GM19452 (cell line): ENCODE data around the gene RAPGEFL1.
"Not testable (repeated sequence)": the region's sequence is repeated elsewhere in the genome, so short reads cannot be mapped to it uniquely, and the experiment has no call there.

ENCODE experiments used
- ATAC-seq: cut with Tn5 transposase; IDR thresholded peaks from one replicate; pipeline ENCODE4 v1.9.1; 2021; ENCODE audit not compliant: unreplicated experiment

Gene RAPGEFL1, protein sequence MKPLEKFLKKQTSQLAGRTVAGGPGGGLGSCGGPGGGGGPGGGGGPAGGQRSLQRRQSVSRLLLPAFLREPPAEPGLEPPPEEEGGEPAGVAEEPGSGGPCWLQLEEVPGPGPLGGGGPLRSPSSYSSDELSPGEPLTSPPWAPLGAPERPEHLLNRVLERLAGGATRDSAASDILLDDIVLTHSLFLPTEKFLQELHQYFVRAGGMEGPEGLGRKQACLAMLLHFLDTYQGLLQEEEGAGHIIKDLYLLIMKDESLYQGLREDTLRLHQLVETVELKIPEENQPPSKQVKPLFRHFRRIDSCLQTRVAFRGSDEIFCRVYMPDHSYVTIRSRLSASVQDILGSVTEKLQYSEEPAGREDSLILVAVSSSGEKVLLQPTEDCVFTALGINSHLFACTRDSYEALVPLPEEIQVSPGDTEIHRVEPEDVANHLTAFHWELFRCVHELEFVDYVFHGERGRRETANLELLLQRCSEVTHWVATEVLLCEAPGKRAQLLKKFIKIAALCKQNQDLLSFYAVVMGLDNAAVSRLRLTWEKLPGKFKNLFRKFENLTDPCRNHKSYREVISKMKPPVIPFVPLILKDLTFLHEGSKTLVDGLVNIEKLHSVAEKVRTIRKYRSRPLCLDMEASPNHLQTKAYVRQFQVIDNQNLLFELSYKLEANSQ

DNA sequence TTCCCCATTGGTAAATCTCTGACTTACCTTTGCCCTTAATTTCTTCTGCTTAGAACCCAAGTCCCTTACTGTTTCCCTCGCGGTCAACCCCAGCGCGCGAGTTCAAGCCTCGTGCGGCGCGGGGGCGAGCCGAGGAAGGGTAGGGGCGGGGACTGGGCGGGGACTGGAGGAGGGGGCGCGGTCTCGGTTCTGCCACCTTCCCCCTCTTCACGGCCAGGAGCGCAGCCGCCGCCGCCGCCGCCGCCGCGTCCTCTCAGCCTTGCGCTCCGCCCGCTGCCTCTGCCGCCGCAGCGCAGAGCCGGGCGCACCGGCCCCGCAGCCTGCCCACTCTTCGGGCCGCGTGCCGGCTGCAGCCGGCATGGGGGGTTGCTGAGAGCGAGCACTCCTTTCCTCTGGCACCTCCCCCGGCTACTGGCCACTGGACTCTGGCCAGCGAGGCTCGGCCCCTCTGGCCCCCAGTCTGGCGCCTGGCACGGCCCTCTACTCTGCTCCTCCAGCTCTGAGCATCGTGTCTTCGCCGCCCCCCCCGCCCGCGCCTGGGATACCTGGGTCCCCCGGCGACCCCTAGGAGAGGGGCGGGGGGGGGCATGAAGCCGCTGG, at the start of gene RAPGEFL1:
TSS of gene RAPGEFL1 (plus strand) at position 196 of the 600 bp plus-strand sequence. CDS start at position 588, 392 bp downstream.
- ATAC-seq = peak; percentile 60

DNA sequence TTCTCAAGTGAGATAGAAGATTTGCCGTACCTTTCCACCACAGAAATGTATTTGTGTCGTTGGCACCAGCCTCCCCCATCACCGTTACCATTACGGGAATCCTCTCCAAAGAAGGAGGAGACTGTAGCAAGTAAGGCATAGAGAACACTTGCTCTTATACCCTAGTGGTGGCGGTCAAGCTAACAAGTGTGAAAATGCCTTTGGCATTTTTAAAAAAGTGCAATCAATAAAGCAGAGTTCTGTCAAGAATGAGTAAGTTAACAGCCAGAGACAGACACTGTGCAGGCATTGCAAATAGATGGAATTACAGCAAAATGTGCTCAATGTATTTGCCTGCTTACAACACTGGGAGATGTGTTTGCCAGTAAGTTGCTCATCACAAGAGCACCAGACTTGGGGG, 47.8 kb upstream of the RAPGEFL1 start:
- ATAC-seq = no peak

DNA sequence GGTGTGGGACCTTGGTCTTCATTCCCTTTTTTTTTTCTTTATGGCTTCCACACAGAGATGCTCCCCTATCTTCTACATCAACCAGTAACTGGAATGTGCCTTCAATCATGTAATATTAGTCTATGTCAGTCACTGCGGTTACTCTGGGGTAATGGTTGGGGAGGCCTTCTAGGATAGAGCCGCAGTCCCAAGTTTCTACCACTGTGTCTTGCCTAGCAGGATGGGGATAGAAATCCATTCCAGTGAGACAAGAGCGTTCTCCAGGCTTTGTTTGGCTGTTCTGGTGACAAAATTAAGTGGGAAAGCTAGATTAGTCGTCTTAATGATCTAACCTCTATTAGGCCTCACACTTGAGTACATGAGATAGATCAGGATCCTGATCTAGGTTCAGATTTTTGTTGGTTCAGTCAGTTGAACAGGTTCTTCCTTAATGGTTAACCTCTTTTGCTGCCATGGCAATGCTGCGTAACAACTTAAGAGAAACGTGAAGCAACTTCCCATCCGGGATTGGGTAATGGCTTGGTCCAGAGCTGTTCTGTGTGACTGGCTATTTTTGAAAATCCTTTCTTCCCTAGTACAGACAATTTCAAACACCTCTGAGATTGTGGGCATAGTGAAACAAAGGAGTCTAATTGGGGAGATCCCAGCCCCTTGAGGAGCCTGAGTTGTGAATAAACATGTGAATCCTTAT, 46.8 kb upstream of the RAPGEFL1 start:
- no peak for ATAC-seq

DNA sequence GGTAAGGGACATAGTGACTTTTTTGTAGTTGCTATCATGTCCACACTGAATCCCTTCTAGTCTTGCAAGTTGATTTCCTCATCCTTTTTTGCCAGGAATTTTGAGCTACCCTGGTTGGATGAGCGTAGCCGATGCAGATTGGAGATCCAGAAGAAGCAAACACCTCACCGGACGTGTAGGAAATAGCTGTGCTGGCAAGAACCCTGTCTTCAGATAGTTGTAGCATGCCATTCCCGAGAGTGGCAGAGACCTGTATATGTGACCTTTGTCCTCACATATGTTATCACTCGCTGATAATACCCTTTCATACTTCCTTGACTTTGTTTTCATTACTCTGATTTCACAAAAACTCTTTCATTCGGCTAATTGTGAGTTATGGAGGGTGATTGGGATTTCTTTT, 43.1 kb upstream of the RAPGEFL1 start:
- no peak for ATAC-seq

DNA sequence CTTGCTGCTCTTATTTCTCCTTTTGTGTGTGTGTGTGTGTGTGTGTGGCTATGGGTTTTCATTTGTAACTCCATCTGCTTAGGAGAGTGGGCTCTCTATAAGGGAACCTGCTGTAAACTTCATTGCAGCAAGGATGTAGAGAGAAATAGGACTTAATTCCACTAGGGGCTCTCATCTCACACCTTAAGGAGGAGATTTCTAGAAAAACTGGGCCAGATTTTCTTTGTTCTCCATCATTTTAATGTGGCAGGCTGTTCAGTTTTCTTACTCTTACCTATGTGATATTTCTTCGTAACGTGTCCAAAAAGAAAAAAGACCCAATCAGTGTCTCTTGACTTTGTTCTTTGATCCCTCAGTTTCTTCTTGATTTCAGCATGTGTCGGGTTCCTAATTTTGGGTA, 41.5 kb upstream of the RAPGEFL1 start:
- no peak for ATAC-seq

DNA sequence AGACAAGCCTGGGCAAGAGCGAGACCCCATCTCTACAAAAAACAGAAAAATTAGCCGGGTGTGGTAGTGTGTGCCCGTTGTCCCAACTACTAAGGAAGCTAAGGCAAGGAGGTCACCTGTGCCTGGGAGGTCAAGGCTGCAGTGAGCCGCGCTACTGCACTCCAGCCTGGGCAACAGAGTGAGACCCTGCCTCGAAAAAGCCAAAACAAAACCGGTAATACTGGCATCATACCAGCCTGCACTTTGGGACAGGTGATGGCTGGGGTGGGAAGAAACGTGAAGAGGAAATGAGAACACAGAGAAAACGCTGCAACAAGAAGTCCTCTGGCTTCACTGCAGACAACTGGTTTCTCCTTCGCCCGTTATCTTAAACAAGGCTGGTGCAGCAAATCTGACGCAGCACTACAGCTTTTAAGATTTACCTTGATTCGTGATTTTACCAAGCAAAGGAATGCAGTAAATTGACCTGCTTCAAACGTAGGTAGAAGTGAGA, 37.7 kb upstream of the RAPGEFL1 start:
- peak; percentile 26 for ATAC-seq

DNA sequence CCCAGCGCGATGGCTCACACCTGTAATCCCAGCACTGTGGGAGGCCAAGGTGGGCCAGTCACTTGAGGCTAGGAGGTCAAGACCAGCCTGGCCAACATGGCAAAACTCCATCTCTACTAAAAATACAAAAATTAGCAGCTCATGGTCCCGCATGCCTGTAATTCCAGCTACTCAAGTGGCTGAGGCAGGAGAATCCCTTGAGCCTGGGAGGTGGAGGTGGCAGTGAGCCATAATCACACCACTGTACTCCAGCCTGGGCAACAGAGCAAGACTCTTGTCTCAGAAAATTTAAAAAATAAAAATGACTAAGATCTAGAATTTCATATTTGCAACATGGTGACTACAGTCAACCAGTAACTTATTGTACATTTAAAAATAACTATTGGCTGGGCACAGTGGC, 34.1 kb upstream of the RAPGEFL1 start:
- ATAC-seq = not testable (repeated sequence)

DNA sequence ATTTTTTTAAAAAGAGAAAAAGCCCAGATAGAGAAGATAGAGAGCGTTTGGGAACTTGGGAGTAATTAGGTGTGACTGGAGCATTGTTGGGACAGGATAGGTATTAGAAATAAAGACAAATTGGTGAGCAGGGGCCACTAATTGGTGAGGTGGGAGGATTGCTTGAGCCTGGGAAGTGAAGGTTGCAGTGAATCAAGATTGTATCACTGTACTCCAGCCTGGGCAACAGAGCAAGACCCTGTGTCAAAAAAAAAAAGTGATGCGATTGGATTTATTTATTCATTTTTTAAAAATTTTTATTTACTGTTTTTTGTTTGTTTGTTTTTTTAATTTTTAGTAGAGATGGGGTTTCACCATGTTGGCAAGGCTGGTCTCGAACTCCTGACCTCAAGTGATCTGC, 31.8 kb upstream of the RAPGEFL1 start:
- ATAC-seq = no peak

DNA sequence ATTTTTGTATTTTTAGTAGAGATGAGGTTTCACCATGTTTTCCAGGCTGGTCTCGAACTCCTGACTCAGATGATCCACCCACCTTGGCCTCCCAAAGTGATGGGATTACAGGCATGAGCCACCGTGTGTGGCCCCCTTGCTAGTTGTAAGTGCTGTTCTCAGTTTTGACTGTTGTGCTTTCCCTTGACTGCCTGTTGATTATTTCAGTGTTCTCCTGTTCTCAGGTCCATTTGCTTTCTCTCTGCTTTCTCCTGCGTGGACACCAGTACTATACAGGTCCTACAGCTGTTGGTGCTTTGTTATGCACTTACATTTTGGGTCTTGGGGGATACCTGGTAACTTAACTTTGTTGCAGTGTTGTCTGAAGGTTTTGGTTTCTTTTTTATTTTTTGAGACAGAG, 28.7 kb upstream of the RAPGEFL1 start:
- ATAC-seq = no peak

DNA sequence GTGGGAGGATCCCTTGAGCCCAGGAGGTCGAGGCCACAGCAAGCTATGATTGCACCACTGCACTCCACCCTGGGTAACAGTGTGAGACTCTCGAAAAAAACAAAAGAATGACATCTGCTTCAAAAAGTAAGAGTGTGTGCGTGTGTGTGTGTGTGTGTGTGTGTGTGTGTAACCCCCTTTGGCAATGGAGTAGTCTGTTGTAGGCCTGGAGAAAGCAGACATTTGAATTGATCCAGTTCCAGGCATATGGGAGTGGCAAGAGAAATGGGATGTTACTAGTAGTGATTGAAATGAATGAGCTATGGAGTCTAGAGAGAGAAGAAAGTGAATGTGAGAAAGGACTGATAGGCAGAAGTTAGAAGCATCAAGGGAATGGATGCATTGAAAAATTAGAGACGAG, 27.0 kb upstream of the RAPGEFL1 start:
- no peak for ATAC-seq

DNA sequence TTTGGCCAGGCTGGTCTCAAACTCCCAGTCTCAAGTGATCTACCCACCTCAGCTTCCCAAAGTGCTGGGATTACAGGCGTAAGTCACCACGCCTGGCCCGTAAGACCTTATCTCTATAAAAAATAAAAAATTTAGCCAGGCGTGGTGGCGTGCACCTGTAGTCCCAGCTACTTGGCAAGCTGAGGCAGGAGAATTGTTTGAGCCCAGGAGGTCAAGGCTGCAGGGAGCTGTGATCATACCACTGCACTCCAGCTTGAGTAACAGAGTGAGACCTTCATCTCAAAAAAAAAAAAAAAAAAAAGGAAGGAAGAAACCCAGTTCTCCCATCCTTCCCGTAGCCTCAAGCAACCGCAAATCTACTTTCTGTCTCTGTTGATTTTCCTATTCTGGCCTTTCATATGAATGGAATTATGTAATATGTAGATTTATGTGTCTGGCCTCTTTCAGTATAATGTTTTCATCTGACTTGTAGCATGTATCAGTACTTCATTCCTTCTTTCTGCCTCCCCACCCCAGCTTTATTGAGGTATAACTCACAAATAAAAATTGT, 25.8 kb upstream of the RAPGEFL1 start:
- no peak for ATAC-seq

DNA sequence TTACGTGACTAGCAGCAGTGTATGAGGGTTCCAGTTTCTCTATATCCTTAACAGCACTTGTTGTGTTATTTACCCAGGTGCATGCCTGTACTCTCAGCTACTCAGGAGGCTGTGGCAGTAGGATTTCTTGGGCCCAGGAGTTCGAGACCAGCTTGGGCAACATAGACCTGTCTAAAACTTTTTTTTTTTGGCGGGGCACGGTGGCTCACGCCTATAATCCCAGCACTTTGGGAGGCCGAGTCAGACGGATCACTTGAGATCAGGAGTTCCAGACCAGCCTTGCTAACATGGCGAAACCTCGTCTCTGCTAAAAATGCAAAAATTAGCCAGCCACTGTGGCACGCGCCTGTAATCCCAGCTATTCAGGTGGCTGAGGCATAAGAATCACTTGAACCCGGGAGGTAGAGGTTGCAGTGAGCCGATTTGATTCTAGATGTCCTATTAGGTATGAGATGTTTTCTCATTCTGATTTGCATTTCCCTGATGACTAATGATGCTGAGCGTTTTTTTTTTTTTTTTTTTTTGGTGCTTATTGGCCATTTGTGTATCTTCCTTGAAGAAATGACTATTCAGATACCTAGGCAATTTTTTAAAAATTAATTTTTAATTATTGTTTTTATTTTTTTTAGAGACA, 23.6 kb upstream of the RAPGEFL1 start:
- no peak for ATAC-seq

DNA sequence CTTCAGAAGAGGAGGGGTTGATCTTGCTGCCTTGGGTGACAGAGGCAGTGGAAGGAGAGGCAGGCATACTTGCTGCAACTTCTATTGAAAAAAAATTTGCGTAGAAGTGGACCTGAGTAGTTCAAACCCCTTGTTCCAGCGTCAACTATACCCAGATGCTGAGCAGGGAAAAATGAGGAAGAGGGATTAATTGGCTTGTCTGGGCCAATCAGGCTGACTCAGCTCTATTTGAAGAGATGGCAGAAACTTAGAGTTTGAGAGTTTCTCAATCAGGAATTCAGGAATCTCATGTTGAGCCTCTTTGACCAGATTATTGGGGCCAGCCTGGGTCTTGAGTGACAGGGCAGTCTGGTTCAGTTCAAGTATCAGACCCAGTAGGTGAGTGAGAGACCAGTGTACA, 19.3 kb upstream of the RAPGEFL1 start:
- no peak for ATAC-seq

DNA sequence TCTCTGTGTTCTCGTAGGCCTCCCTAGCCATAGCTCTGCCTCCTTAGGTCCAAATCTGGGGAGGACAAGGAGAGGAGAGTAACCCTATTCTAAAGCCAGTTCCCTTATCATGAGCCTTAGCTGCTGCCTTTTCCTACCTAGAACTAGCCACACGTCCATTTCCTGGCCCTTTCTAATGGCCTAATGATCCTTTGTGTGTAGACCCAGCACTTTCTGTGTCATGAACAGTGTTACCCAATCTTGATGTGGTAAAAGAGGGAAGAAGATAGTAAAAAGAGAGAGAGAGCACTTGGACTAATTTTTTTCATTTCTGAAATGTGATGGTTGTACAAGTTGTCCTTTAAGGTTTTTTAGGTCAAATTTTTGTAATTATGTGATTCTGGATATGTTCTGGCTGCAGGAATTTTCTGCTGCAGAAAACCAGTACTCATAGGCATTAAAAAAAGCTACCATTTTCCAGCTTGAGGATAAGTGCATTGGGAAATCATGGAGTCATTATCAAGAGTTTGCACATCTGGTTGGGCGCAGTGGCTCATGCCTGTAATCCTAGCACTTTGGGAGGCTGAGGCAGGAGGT, 18.7 kb upstream of the RAPGEFL1 start:
- no peak for ATAC-seq

DNA sequence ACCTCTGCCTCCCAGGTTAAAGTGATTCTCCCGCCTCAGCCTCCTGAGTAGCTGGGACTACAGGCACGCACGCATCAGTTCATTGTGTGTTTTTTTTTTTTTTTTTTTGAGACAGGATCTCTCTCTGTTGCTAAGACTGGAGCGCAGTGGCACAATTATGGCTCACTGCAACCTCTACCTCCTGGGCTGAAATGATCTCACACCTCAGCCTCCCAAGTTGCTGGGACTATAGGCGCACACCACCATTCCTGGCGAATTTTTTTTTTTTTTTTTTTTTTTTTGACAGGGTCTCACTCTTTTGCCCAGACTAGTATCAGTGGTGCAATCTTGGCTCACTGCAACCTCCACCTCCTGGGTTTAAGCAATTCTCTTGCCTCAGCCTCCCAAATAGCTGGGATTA, 17.8 kb upstream of the RAPGEFL1 start:
- no peak for ATAC-seq

DNA sequence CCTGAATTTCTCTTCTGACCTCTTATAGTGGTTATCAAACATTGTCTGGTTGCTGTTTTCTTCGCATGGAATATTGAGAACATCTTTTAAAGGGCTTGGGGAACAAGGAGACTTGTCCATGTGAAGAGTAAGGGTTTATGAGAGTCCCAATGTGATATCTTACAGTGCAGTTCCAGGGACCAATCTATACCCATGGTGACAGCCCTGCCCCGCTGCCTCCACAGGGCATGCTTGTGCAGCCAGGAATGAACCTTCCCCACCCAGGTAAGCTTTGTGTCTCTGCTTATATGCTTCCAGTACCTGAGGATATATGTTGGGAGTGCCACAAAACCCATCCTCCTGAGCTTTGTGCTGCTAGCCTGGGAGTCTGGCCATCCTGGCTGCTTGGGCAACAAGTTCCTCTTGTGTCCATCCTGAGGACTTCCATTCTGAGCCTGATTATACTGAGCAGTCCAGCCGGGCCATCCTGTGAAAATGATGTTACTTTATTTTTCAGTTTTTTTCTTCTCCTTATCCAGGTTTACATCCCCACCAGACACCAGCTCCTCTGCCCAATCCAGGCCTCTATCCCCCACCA, 9.5 kb upstream of the RAPGEFL1 start:
- ATAC-seq = no peak

DNA sequence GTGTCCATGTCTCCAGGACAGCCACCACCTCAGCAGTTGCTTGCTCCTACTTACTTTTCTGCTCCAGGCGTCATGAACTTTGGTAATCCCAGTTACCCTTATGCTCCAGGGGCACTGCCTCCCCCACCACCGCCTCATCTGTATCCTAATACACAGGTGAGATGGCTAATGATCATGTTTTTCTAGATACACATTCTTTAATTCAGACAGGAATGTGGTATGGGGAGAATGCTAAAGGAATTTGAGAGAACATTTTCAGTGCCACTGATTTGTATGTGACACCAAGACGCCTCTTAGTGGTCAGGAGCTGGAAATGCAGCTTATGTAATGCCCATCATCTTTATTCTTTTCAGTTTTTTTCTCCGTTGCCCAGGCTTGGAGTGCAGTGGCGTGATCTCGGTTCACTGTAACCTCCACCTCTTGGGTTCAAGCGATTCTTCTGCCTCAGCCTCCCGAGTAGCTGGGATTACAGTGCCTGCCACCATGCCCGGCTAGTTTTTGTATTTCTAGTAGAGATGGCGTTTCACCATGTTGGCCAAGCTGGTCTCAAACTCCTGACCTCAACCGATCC, 8.9 kb upstream of the RAPGEFL1 start:
- no peak for ATAC-seq

DNA sequence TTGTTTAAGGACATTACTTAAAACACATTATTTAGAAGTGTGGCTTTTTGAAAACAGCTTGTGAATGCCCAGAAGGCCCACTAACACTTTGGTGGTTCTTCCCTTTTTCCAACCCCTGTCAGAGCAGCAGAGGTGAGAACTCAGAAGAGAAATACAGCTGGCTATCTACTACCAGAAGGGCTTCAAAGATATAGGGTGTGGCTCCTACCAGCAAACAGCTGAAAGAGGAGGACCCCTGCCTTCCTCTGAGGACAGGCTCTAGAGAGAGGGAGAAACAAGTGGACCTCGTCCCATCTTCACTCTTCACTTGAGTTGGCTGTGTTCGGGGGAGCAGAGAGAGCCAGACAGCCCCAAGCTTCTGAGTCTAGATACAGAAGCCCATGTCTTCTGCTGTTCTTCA, 6.9 kb upstream of the RAPGEFL1 start:
- no peak for ATAC-seq

DNA sequence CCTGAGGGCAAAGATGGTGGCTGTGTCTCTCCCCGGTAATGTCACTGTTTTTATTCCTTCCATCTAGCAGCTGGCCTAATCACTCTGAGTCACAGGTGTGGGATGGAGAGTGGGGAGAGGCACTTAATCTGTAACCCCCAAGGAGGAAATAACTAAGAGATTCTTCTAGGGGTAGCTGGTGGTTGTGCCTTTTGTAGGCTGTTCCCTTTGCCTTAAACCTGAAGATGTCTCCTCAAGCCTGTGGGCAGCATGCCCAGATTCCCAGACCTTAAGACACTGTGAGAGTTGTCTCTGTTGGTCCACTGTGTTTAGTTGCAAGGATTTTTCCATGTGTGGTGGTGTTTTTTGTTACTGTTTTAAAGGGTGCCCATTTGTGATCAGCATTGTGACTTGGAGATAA, 5.5 kb upstream of the RAPGEFL1 start:
- ATAC-seq = no peak
